ENCODE measurements around the gene TCEAL9. TPM values are rescaled to one million over a fixed set of nuclear protein-coding genes. Genes with fewer than 3 reads are reported as not detected.

The TCEAL9 gene
- total and polyA plus RNA-seq, 2 experiments from 2014 or later = 212 to 257 TPM

DNA sequence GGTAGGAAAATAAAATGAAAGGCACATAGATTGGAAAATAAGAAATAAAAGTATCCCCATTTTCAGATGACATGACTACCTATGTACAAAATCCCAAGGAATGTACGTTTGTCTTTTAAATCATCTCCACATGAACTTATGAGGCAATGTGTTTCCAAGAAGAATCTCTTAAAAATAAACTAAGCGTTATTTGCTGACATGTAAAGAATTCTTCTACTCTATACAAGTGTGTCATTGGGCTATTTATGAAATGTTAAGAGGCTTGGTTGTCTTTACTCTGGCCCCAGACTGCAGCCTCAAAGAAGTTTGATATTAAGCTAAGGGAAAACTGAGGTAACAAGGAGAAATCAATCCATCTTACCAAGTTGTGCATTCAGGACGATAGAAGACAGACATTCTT lies 37.2 kb downstream of the TCEAL9 start:
- DNase-seq (ENCODE audit: low spot score) = no peak
- no peaks in the 10 kb centered on the region for H3K36me3 ChIP-seq (replicated peaks; ENCODE audit: insufficient read depth, low read depth)
- no peaks in the 10 kb centered on the region for H3K27me3 ChIP-seq
- H3K9me2 ChIP-seq (replicated peaks; ENCODE audit: insufficient read depth) = no peaks in the 10 kb centered on the region
- no peaks in the 10 kb centered on the region for H3K9me3 ChIP-seq (ENCODE audit: low read depth)
- 70% methylated on average over 3 of the region's 3 CpGs for WGBS (ENCODE audit: low lambda C conversion rate, missing lambda C conversion rate)
- H4K20me1 ChIP-seq (ENCODE audit: insufficient read depth, poor library complexity, severe bottlenecking) = no peaks in the 10 kb centered on the region
- no peak overlapping the region for H2AFZ ChIP-seq
- no peaks in the 10 kb centered on the region for H3K4me1 ChIP-seq (ENCODE audit: insufficient read depth)
- H3K79me2 ChIP-seq = no peaks in the 10 kb centered on the region
- H3K27ac ChIP-seq = no peak overlapping the region
- H3K4me2 ChIP-seq = no peak overlapping the region
- TF ChIP-seq EZH2phosphoT487 (IDR thresholded peaks at IDR 0.05; ENCODE audit: low read depth, severe bottlenecking, unreplicated experiment) (no peak), EZH2 (IDR thresholded peaks at IDR 0.05; ENCODE audit: borderline replicate concordance) (no peak)
- TF ChIP-seq, protein P1, sequence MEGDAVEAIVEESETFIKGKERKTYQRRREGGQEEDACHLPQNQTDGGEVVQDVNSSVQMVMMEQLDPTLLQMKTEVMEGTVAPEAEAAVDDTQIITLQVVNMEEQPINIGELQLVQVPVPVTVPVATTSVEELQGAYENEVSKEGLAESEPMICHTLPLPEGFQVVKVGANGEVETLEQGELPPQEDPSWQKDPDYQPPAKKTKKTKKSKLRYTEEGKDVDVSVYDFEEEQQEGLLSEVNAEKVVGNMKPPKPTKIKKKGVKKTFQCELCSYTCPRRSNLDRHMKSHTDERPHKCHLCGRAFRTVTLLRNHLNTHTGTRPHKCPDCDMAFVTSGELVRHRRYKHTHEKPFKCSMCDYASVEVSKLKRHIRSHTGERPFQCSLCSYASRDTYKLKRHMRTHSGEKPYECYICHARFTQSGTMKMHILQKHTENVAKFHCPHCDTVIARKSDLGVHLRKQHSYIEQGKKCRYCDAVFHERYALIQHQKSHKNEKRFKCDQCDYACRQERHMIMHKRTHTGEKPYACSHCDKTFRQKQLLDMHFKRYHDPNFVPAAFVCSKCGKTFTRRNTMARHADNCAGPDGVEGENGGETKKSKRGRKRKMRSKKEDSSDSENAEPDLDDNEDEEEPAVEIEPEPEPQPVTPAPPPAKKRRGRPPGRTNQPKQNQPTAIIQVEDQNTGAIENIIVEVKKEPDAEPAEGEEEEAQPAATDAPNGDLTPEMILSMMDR (IDR thresholded peaks at IDR 0.05; ENCODE audit: poor library complexity) = no peak
- no peak overlapping the region for H3K4me3 ChIP-seq

- no peaks in the 10 kb centered on the region for H3K36me3 ChIP-seq (replicated peaks; ENCODE audit: insufficient read depth, low read depth)
- no peaks in the 10 kb centered on the region for H3K9me2 ChIP-seq (replicated peaks; ENCODE audit: insufficient read depth)
Measured at GRCh38 chrX:103396186-103396585, 39.9 kb downstream of the TCEAL9 start.

DNA sequence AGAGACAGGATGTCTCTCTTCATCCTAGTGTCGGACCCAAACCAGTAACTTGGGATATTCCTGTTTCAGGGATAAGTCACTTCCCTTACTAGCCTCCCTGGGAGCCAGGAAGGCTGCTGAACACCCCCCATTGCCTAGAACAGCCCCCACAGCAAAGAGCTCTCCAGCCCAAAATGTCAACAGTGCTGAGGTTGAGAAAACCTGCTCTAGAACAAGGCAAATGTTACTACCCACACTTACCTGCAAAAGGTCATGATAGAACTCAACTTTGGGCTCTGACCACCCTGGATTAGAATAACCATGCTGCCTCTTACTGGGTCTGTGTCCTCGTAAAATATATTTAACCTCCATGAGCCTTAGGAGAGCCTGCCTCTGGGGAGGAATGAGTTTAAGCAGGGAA lies 40.4 kb downstream of the TCEAL9 start:
- Histone ChIP-seq H3K27ac (no peak overlapping the region), H4K20me1 (ENCODE audit: insufficient read depth, poor library complexity, severe bottlenecking) (no peaks in the 10 kb centered on the region), H3K27me3 (no peaks in the 10 kb centered on the region), H3K36me3 (replicated peaks; ENCODE audit: insufficient read depth, low read depth) (no peaks in the 10 kb centered on the region), H3K79me2 (no peaks in the 10 kb centered on the region), H3K4me3 (no peak overlapping the region), H3K9me2 (replicated peaks; ENCODE audit: insufficient read depth) (no peaks in the 10 kb centered on the region), H3K4me1 (ENCODE audit: insufficient read depth) (no peaks in the 10 kb centered on the region), H2AFZ (no peak overlapping the region), H3K4me2 (no peak overlapping the region), H3K9me3 (ENCODE audit: low read depth) (no peaks in the 10 kb centered on the region)
- no peak for DNase-seq (ENCODE audit: low spot score)
- WGBS (ENCODE audit: low lambda C conversion rate, missing lambda C conversion rate) = 69% methylated on average over 2 of the region's 2 CpGs
- TF ChIP-seq EZH2phosphoT487 (IDR thresholded peaks at IDR 0.05; ENCODE audit: low read depth, severe bottlenecking, unreplicated experiment) = no peak
- TF ChIP-seq, protein P1 (IDR thresholded peaks at IDR 0.05; ENCODE audit: poor library complexity) = no peak
- TF ChIP-seq EZH2 (IDR thresholded peaks at IDR 0.05; ENCODE audit: borderline replicate concordance) = no peak

More at GRCh38 chrX:103396186-103396585, 39.9 kb downstream of the TCEAL9 start:
- Histone ChIP-seq H3K79me2 (no peaks in the 10 kb centered on the region), H2AFZ (no peak overlapping the region), H4K20me1 (ENCODE audit: insufficient read depth, poor library complexity, severe bottlenecking) (no peaks in the 10 kb centered on the region), H3K27me3 (no peaks in the 10 kb centered on the region), H3K4me2 (no peak overlapping the region), H3K4me3 (no peak overlapping the region), H3K4me1 (ENCODE audit: insufficient read depth) (no peaks in the 10 kb centered on the region), H3K27ac (no peak overlapping the region), H3K9me3 (ENCODE audit: low read depth) (no peaks in the 10 kb centered on the region)
- WGBS (ENCODE audit: low lambda C conversion rate, missing lambda C conversion rate) = 83% methylated on average over 5 of the region's 5 CpGs
- no peak for DNase-seq (ENCODE audit: low spot score)
- TF ChIP-seq EZH2phosphoT487 (IDR thresholded peaks at IDR 0.05; ENCODE audit: low read depth, severe bottlenecking, unreplicated experiment) (no peak), EZH2 (IDR thresholded peaks at IDR 0.05; ENCODE audit: borderline replicate concordance) (no peak)
- TF ChIP-seq, protein P1 (IDR thresholded peaks at IDR 0.05; ENCODE audit: poor library complexity) = no peak

- Histone ChIP-seq H3K4me3 (no peak overlapping the region), H3K9me3 (ENCODE audit: low read depth) (no peaks in the 10 kb centered on the region), H3K27ac (no peak overlapping the region), H4K20me1 (ENCODE audit: insufficient read depth, poor library complexity, severe bottlenecking) (no peaks in the 10 kb centered on the region), H2AFZ (no peak overlapping the region), H3K27me3 (no peaks in the 10 kb centered on the region), H3K4me1 (ENCODE audit: insufficient read depth) (no peaks in the 10 kb centered on the region), H3K79me2 (no peaks in the 10 kb centered on the region), H3K9me2 (replicated peaks; ENCODE audit: insufficient read depth) (no peaks in the 10 kb centered on the region), H3K4me2 (no peak overlapping the region), H3K36me3 (replicated peaks; ENCODE audit: insufficient read depth, low read depth) (no peaks in the 10 kb centered on the region)
- WGBS (ENCODE audit: low lambda C conversion rate, missing lambda C conversion rate) = 75% methylated on average over 4 of the region's 4 CpGs
- DNase-seq (ENCODE audit: low spot score) = no peak
- TF ChIP-seq EZH2 (IDR thresholded peaks at IDR 0.05; ENCODE audit: borderline replicate concordance) = no peak
Measured at GRCh38 chrX:103397707-103398106, 41.4 kb downstream of the TCEAL9 start.
